Pancreas (tissue), 10 donors: ENCODE measurements around the gene CACNG7. TPM values are rescaled to one million over a fixed set of nuclear protein-coding genes. Genes with fewer than 3 reads are reported as not detected.
A peak's percentile ranks its signal among the peaks of the same experiment; 100 is the strongest.

Source experiments
- ATAC-seq, 4 donors: fragments of 200-7000 bp; cut with Tn5 transposase; one replicate each; pipeline versions ENCODE4 v1.8.0 to v1.9.1; 2020; ENCODE audit warnings: mild to moderate bottlenecking in 4 of 4, moderate library complexity in 4 of 4
- DNase-seq, 6 donors: peaks; one replicate each; pipeline ENCODE4 v3.0.0-alpha.2; 2020
- FAIRE-seq: peaks from 2 replicates; lab custom pipeline; 2012; peaks lifted over from hg19 to GRCh38; lab: Jason Lieb, UNC
- H3K27ac ChIP-seq, 4 donors: fragments of 200-600 bp; sonication (generic); 1 replicate in 3 of 4; 2 replicates in 1 of 4; pipeline versions ENCODE4 v1.5.0 to v1.8.0; 2020
- H3K27me3 ChIP-seq, 4 donors: fragments of 200-600 bp; one replicate each; pipeline ENCODE4 v1.8.0; 2021
- H3K36me3 ChIP-seq, 3 donors: fragments of 200-600 bp; sonication (generic) in 1 of 3; one replicate each; pipeline versions ENCODE4 v1.5.0 to v1.8.0; 2020 to 2021
- H3K4me1 ChIP-seq, 3 donors: fragments of 200-600 bp; one replicate each; pipeline ENCODE4 v1.8.0; 2021
- H3K4me3 ChIP-seq, 4 donors: fragments of 200-600 bp; sonication (generic) in 2 of 4; one replicate each; pipeline versions ENCODE4 v1.5.0 to v1.8.0; 2020 to 2021
- H3K9me3 ChIP-seq, 4 donors: fragments of 200-600 bp; one replicate each; pipeline ENCODE4 v1.8.0; 2021
- WGBS, 2 donors: extraction: QIAGEN DNeasy Blood & Tissue Kit; methylation state at CpG; one replicate each; pipeline ENCODE4 v1.1.7; 2013; 5-methylcytosine and 5-hydroxymethylcytosine counted together
- intact Hi-C, 3 donors: fragments of 100-400 bp; cut with DNase I; formaldehyde crosslinking; loops; one replicate each; pipeline versions ENCODE4 v1.11.1 to v1.14.2; 2022
- polyA plus RNA-seq, 2 donors: library from polyadenylated mRNA; stranded (reverse); fragments of 200-250 nt; gene quantifications; one replicate each; pipeline ENCODE4 v1.2.3, GENCODE V29; 2013
- total RNA-seq, 6 donors: library from RNA; stranded (reverse); fragmentation: NEBNext Ultra II Directional in 4 of 6; extraction: Animal tissue kit (Norgen Biotek cat#: 25700) in 4 of 6; gene quantifications; one replicate each; pipeline versions ENCODE4 v1.2.1 to v1.2.4, GENCODE V29; 2021 to 2023
- TF ChIP-seq, protein P1 (sequence below), 4 donors: fragments of 200-600 bp; sonication (generic) in 3 of 4; IDR thresholded peaks; one replicate each; pipeline versions ENCODE4 v1.5.0 to v1.8.0; 2021; ENCODE audit warnings: antibody characterized with exemption in 4 of 4
- donor health status: healthy with polysubstance abuse.
- donor health status: DM: no; HTN: no; CAD: no; lungs with moderate emphysema.
- donor health status: DM: no; HTN: no; CAD: no.
- donor health status: control.
- donor health status: control.
- donor health status: Bipolar disorder and iron deficiency.
- donor health status: DM: yes; HTN: yes; CAD: no.
- donor health status: DM: no; HTN: no; CAD: no.
- donor health status: DM: no; HTN: no; CAD: no.
- donor health status: DM: yes; HTN: yes; CAD: no.

Gene CACNG7
- total and polyA plus RNA-seq, 8 donors = 0.02 to 0.09 (median 0.06) TPM; not detected in 4

- peak in 2 of 4 donors; percentile 21 to 27 for ATAC-seq
- Histone ChIP-seq H3K36me3 (no peaks in the 10 kb centered on the region), H3K27ac (no peak overlapping the region), H3K27me3 (peaks cover 0 to 31% (median 3%) of the 10 kb centered on the region in 4 donors), H3K4me3 (peak overlapping the region in 1 of 4 donors; percentile 28), H3K4me1 (peaks cover 0 to 4% (median 0%) of the 10 kb centered on the region in 3 donors), H3K9me3 (no peaks in the 10 kb centered on the region)
- FAIRE-seq = no peak
- WGBS, 2 donors = 2% methylated on average over 60 of the region's 61 CpGs; no CpG with 5 or more reads in 1 of the 2 donors
- DNase-seq = peak in 3 of 6 donors; percentile 16 to 61 (median 46)
- TF ChIP-seq, protein P1, sequence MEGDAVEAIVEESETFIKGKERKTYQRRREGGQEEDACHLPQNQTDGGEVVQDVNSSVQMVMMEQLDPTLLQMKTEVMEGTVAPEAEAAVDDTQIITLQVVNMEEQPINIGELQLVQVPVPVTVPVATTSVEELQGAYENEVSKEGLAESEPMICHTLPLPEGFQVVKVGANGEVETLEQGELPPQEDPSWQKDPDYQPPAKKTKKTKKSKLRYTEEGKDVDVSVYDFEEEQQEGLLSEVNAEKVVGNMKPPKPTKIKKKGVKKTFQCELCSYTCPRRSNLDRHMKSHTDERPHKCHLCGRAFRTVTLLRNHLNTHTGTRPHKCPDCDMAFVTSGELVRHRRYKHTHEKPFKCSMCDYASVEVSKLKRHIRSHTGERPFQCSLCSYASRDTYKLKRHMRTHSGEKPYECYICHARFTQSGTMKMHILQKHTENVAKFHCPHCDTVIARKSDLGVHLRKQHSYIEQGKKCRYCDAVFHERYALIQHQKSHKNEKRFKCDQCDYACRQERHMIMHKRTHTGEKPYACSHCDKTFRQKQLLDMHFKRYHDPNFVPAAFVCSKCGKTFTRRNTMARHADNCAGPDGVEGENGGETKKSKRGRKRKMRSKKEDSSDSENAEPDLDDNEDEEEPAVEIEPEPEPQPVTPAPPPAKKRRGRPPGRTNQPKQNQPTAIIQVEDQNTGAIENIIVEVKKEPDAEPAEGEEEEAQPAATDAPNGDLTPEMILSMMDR (IDR thresholded peaks at IDR 0.05) = no peak
- intact Hi-C loops = no loop called here
Observed at GRCh38 chr19:53982611-53983010, 73.5 kb downstream of the CACNG7 start.

GRCh38 chr19:53983457-53984289 is 74.6 kb downstream of the CACNG7 start:
- Histone ChIP-seq H3K4me1 (no peaks in the 10 kb centered on the region), H3K27me3 (peaks cover 0 to 23% (median 0%) of the 10 kb centered on the region in 4 donors), H3K4me3 (no peak overlapping the region), H3K9me3 (no peaks in the 10 kb centered on the region), H3K27ac (no peak overlapping the region), H3K36me3 (no peaks in the 10 kb centered on the region)
- FAIRE-seq = no peak
- no peak for ATAC-seq
- intact Hi-C loops = no loop called here
- DNase-seq = no peak
- TF ChIP-seq, protein P1 (IDR thresholded peaks at IDR 0.05) = no peak
- 71 to 78% methylated on average over 24 of the region's 24 CpGs for WGBS, 2 donors

- whole genome bisulfite sequencing, 2 donors = 54 to 66% methylated on average over 6 of the region's 6 CpGs
- FAIRE-seq (no peak), DNase-seq (no peak), ATAC-seq (no peak)
- H3K4me1 ChIP-seq = no peaks in the 10 kb centered on the region
- TF ChIP-seq, protein P1 (IDR thresholded peaks at IDR 0.05) = no peak
- H3K36me3 ChIP-seq = no peaks in the 10 kb centered on the region
- H3K4me3 ChIP-seq = no peak overlapping the region
- peaks cover 0 to 21% (median 0%) of the 10 kb centered on the region in 4 donors for H3K27me3 ChIP-seq
- intact Hi-C loops = no loop called here
- H3K27ac ChIP-seq = no peak overlapping the region
- no peaks in the 10 kb centered on the region for H3K9me3 ChIP-seq
Observed at GRCh38 chr19:53985863-53986262, 76.8 kb downstream of the CACNG7 start.

DNA sequence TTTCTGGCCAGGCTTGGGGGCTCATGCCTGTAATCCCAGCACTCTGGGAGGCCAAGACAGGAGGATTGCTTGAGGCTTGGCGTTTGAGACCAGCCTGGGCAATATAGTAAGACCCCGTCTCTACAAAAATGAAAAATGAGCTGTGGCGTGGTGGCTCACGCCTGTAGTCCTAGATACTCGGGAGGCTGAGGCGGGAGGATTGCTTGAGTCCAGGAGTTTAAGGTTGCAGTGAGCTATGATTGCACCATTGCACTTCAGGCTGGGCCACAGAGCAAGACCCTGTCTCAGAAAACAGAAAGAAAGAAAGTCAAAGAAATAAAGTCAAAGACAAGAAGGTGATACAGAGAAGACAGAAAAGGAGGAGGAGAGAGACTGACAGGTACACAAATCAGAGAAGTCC is 79.9 kb downstream of the CACNG7 start:
- intact Hi-C loops = no loop called here

More for the DNA sequence above, 79.9 kb downstream of the CACNG7 start:
- Histone ChIP-seq H3K9me3 (no peaks in the 10 kb centered on the region), H3K27me3 (peaks cover 0 to 12% (median 4%) of the 10 kb centered on the region in 4 donors), H3K27ac (no peak overlapping the region), H3K36me3 (no peaks in the 10 kb centered on the region), H3K4me3 (no peak overlapping the region), H3K4me1 (no peaks in the 10 kb centered on the region)
- TF ChIP-seq, protein P1 (IDR thresholded peaks at IDR 0.05) = no peak
- no peak for FAIRE-seq
- no peak for DNase-seq
- WGBS, 2 donors = 64 to 76% methylated on average over 6 of the region's 6 CpGs
- ATAC-seq = no peak
